Mucosa of gallbladder (tissue), 1 donor: ENCODE measurements around the gene EYS. TPM values are rescaled to one million over a fixed set of nuclear protein-coding genes. Genes with fewer than 3 reads are reported as not detected.
A peak's percentile ranks its signal among the peaks of the same experiment; 100 is the strongest.
"Not testable (repeated sequence)": the region's sequence is repeated elsewhere in the genome, so short reads cannot be mapped to it uniquely, and the experiment has no call there.

ENCODE experiments used
- DNase-seq: peaks from one replicate; pipeline ENCODE4 v3.0.0-alpha.2; 2020; ENCODE audit warnings: low spot score
- total RNA-seq: library from RNA; stranded (reverse); gene quantifications from one replicate; pipeline ENCODE4 v1.2.1, GENCODE V29; 2021
- donor health status: DM: no; HTN: no; CAD: no.

EYS gene
- total RNA-seq, 1 donor from 2014 or later = not detected

- no peak for DNase-seq
Measured at GRCh38 chr6:64049736-64050135, 1657.3 kb downstream of the EYS start.

GRCh38 chr6:64046746-64047208 is 1660.2 kb downstream of the EYS start:
- DNase-seq = no peak

GRCh38 chr6:64041373-64041772 is 1665.7 kb downstream of the EYS start:
- DNase-seq = no peak

- DNase-seq = no peak
Measured at GRCh38 chr6:64040113-64040512, 1666.9 kb downstream of the EYS start.

- DNase-seq = no peak
Measured at GRCh38 chr6:64037427-64037826, 1669.6 kb downstream of the EYS start.

GRCh38 chr6:64034910-64035655 is 1671.9 kb downstream of the EYS start:
- DNase-seq = peak; percentile 49

GRCh38 chr6:64034291-64034690 is 1672.7 kb downstream of the EYS start:
- DNase-seq = no peak

GRCh38 chr6:64030950-64031618 is 1675.9 kb downstream of the EYS start:
- not testable (repeated sequence) for DNase-seq

- DNase-seq = no peak
Measured at GRCh38 chr6:64023693-64024092, 1683.3 kb downstream of the EYS start.

GRCh38 chr6:64014595-64014994 is 1692.4 kb downstream of the EYS start:
- no peak for DNase-seq

- DNase-seq = no peak
Measured at GRCh38 chr6:64013011-64013410, 1694.0 kb downstream of the EYS start.

- DNase-seq = peak; percentile 21
Measured at GRCh38 chr6:64012351-64013001, 1694.5 kb downstream of the EYS start.

- no peak for DNase-seq
Measured at GRCh38 chr6:64010666-64011065, 1696.4 kb downstream of the EYS start.

GRCh38 chr6:64010010-64010409 is 1697.0 kb downstream of the EYS start:
- no peak for DNase-seq

GRCh38 chr6:64006246-64006645 is 1700.8 kb downstream of the EYS start:
- no peak for DNase-seq

- no peak for DNase-seq
Measured at GRCh38 chr6:64000818-64001491, 1706.1 kb downstream of the EYS start.

GRCh38 chr6:63999613-64000012 is 1707.4 kb downstream of the EYS start:
- DNase-seq = no peak

- no peak for DNase-seq
Measured at GRCh38 chr6:63998991-63999390, 1708.0 kb downstream of the EYS start.

- no peak for DNase-seq
Measured at GRCh38 chr6:63997734-63998133, 1709.3 kb downstream of the EYS start.

GRCh38 chr6:63997221-63997620 is 1709.8 kb downstream of the EYS start:
- no peak for DNase-seq

GRCh38 chr6:63985223-63985622 is 1721.8 kb downstream of the EYS start:
- no peak for DNase-seq

- no peak for DNase-seq
Measured at GRCh38 chr6:63975699-63976098, 1731.3 kb downstream of the EYS start.
